Stimulated activated CD8-positive, alpha-beta memory T cell treated with anti-CD3 and anti-CD28 coated beads, Interleukin-7, amount 100 ng/mL, for 24 hours (primary cell): Measurements from ENCODE around the gene CLIC6.
"Not testable (repeated sequence)": the region's sequence is repeated elsewhere in the genome, so short reads cannot be mapped to it uniquely, and the experiment has no call there.

Experiments
- DNase-seq: peaks from one replicate; pipeline ENCODE4 v3.0.0-alpha.2; 2020; ENCODE audit warnings: low read depth

CLIC6 gene

GRCh38 chr21:34653522-34653921 is 15.3 kb upstream of the CLIC6 start:
- DNase-seq: no peak

DNA sequence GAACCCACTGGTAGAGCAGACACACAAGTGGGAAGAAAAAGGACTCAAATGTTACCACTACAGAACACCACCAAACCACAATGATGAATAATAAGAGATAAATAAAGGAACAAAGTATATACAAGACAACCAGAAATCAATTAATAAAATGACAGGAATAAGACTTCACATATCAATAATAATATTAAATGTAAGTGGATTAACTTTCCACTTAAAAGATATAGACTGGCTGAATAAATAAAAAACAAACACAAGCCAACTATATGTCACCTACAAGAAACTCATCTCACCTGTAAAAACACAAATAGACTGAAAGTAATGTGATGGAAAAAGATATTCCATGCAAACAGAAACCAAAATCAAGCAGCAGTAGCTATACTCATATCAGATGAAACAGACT is 6.9 kb upstream of the CLIC6 start:
- DNase-seq: no peak

- no peak for DNase-seq
Measured at GRCh38 chr21:34667761-34668160, 1.0 kb upstream of the CLIC6 start.

GRCh38 chr21:34669149-34669879 is 520 bp downstream of the CLIC6 start:
- no peak for DNase-seq

DNA sequence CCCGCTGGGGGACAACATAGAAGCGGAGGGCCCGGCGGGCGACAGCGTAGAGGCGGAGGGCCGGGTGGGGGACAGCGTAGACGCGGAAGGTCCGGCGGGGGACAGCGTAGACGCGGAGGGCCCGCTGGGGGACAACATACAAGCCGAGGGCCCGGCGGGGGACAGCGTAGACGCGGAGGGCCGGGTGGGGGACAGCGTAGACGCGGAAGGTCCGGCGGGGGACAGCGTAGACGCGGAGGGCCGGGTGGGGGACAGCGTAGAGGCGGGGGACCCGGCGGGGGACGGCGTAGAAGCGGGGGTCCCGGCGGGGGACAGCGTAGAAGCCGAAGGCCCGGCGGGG is 1.1 kb downstream of the CLIC6 start:
- not testable (repeated sequence) for DNase-seq

- DNase-seq: no peak
Measured at GRCh38 chr21:34670220-34670961, 1.6 kb downstream of the CLIC6 start.

DNA sequence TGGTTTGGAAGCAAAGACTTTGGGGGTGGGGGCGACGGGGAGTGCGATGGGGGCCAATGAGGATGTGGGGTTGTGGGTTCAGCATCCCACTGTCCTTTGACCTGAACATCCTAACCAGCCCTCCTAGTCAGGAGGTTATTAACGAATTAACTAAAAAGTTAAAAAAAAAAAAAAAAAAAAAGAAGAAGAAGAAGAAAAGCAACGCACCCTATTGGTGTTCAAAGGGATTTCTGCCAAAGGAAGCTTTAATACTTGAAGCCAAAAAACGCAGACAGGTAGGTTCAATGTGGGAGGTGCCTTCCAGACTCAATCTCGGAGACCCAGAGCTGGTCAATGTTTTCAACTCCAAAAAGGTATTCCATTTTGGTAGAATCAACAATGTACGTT is 2.2 kb downstream of the CLIC6 start:
- no peak for DNase-seq

GRCh38 chr21:34671462-34671861 is 2.7 kb downstream of the CLIC6 start:
- DNase-seq: no peak

DNA sequence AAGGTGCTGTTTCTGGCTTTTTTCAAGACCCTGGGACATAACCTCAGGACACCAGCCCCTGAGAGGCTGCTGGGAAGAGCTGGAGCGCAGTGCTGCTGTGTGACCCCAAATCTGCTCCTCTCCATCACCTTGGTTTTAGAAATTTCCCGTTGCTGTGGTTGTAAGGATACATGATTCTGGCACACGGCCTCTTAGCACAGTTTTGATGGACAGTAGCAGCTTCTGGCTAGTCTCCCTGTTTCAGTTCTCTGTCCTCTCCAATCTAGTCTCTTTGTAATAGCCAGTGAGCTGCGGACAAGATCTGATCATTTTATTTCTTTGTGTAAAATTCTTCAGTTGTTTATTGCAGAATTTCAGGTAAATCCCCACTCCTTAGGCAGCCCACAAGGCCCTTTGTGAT is 3.1 kb downstream of the CLIC6 start:
- no peak for DNase-seq

DNA sequence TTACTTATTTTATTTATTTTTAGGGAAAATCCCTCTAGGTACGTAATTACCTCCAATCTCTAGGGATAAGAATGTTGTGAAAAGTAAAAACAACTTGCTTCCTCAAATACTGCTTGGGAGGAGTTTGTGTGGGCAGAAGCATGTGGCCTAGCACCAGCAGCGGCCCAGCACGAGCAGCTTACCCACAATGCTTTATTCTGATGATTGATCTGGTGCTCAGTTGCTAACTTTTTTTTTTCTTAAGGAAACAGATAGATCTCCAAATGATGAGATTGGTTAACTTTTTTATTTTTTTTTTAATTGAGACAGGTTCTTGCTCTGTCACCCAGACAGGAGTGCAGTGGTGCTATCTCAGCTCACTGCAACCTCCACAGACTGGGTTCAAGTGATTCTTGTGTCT is 4.2 kb downstream of the CLIC6 start:
- DNase-seq: no peak

DNA sequence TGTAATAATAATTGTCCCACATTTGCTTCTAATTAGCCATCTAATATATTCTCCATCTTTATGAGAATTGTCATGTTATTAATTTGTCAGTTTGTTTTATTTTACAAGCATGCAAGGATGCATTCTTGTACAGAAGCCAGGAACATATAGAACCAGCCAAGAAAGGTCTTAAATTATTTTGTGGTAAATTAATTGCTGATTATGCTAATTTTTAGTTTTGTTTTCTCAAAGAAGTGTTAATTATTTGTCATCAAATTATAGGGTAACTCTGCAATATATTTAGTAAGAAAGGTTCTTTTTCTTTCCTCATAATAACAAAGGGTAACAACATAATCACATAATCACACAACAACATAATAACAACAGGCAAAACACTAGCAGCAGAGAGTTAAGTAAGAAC is 5.7 kb downstream of the CLIC6 start:
- DNase-seq: no peak

GRCh38 chr21:34675871-34676270 is 7.1 kb downstream of the CLIC6 start:
- DNase-seq: no peak

GRCh38 chr21:34679051-34679450 is 10.3 kb downstream of the CLIC6 start:
- no peak for DNase-seq

- DNase-seq: no peak
Measured at GRCh38 chr21:34684174-34684876, 15.5 kb downstream of the CLIC6 start.

GRCh38 chr21:34687065-34687464 is 18.3 kb downstream of the CLIC6 start:
- no peak for DNase-seq

GRCh38 chr21:34687745-34688144 is 19.0 kb downstream of the CLIC6 start:
- DNase-seq: no peak

- no peak for DNase-seq
Measured at GRCh38 chr21:34688145-34688544, 19.4 kb downstream of the CLIC6 start.

DNA sequence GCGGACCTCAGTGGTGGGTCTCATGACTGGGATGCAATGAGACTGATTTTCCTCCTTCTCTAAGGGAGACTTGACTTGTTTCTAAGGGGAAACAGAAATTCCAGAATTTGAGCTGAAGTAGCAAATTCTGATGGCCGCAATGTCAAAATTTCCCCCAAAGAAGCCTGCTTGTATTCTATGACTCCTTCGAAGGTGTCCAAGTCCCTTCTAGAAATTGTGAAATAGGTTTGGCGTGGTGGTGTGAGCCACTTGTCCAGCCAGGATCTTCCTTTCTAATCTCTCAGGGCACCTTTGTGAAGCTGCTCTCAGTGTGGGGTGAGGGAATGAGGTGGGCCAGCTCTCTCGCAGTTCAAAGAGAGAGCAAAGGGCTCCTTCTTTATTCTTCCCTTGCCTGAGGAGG is 19.9 kb downstream of the CLIC6 start:
- no peak for DNase-seq

- DNase-seq: no peak
Measured at GRCh38 chr21:34690041-34690792, 21.4 kb downstream of the CLIC6 start.

DNA sequence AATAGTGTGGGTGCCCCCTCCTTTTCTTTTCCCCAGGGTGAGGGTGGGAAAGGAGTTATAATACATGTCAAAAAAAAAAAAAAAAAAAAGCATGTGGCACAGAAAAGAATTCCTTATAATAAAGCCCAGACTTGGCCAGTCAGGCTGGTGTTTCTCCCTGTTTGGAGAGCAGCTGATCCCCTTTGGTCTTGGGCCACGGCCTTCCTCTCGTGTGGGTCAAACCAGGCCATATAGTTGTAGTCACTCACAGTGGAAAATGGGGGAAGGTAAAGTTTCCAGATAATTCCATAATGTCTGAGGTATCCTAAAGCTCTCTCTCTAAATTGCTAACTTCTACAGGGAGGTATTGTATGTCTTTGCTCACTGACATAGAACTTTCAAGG is 22.0 kb downstream of the CLIC6 start:
- no peak for DNase-seq

- no peak for DNase-seq
Measured at GRCh38 chr21:34691390-34692032, 22.7 kb downstream of the CLIC6 start.

GRCh38 chr21:34692458-34693020 is 23.7 kb downstream of the CLIC6 start:
- no peak for DNase-seq
